PC-3 (cell line): ENCODE measurements around the gene TARDBP.

Source experiments
- EZH2 ChIP-seq: fragments of 300-600 bp; sonication (generic); IDR thresholded peaks from one replicate; pipeline ENCODE4 v1.6.1; 2017; ENCODE audit warnings: antibody characterized with exemption, mild to moderate bottlenecking, low read length; ENCODE audit not compliant: unreplicated experiment
- EZH2phosphoT487 ChIP-seq: fragments of 300-600 bp; sonication (generic); IDR thresholded peaks from 2 replicates; pipeline ENCODE4 v1.6.1; 2018; ENCODE audit warnings: mild to moderate bottlenecking, antibody characterized with exemption, low read length, borderline replicate concordance
- TF ChIP-seq, protein P1 (sequence below): fragments of 300-600 bp; sonication (generic); conservative IDR thresholded peaks from 2 replicates; pipeline ENCODE4 v1.5.1; 2017; ENCODE audit warnings: antibody characterized with exemption, low read depth, mild to moderate bottlenecking, low read length

DNA sequence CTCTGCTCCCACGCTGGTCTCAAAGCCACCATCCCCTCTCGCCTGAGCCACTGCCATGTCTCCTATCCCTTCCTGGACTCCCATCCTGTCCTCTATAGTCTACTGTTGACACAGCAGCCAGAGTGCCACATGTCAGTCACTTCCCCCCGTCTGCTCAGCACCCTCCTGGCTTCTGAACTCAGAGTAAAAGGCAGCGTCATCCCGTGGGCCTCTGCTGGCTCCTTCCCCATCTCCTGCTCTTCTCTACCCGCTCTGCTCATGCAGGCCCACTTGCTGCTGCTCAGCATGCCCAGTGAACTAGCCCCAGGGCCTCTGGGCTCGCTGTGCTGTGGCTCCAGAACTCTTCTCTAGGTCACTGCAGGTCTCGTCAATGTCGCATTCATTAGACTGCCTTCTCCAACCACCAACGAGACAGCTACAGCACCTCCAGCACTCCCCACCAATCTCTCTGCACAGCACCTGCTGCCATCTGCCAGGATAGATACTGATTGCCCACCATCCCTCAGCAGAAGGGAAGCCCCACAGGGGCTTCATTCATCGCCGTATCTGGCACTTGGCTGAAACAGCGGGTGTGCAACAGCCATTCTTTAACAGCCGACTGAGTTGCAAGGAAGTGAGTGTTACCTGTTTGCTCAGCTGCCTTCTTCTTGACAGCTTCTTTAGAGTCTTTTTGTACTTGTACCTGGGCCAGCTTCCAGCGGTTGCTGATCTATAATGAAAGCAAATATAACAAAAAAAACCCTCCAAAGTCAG, 59.2 kb downstream of the TARDBP start:
- TF ChIP-seq, protein P1, sequence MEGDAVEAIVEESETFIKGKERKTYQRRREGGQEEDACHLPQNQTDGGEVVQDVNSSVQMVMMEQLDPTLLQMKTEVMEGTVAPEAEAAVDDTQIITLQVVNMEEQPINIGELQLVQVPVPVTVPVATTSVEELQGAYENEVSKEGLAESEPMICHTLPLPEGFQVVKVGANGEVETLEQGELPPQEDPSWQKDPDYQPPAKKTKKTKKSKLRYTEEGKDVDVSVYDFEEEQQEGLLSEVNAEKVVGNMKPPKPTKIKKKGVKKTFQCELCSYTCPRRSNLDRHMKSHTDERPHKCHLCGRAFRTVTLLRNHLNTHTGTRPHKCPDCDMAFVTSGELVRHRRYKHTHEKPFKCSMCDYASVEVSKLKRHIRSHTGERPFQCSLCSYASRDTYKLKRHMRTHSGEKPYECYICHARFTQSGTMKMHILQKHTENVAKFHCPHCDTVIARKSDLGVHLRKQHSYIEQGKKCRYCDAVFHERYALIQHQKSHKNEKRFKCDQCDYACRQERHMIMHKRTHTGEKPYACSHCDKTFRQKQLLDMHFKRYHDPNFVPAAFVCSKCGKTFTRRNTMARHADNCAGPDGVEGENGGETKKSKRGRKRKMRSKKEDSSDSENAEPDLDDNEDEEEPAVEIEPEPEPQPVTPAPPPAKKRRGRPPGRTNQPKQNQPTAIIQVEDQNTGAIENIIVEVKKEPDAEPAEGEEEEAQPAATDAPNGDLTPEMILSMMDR, result no peak
- TF ChIP-seq EZH2 (no peak), EZH2phosphoT487 (no peak)
